Effector memory CD4-positive, alpha-beta T cell (primary cell): Measurements from ENCODE around the gene CCDC24.
A peak's percentile ranks its signal among the peaks of the same experiment; 100 is the strongest.

Experiments used
- DNase-seq, 3 donors: peaks; one replicate each; pipeline ENCODE4 v3.0.0-alpha.2; 2020
- H3K27ac ChIP-seq: 2 replicates; pipeline ENCODE4 v1.7.0; 2013; ENCODE audit warnings: mild to moderate bottlenecking, low read length, moderate library complexity; ENCODE audit not compliant: insufficient read depth, poor library complexity, severe bottlenecking
- H3K27me3 ChIP-seq: replicated peaks from 2 replicates; pipeline ENCODE4 v1.7.0; 2013; ENCODE audit warnings: mild to moderate bottlenecking, low read length; ENCODE audit not compliant: insufficient read depth, control insufficient read depth, poor library complexity, severe bottlenecking
- H3K36me3 ChIP-seq: 2 replicates; pipeline ENCODE4 v1.7.0; 2013; ENCODE audit warnings: mild to moderate bottlenecking, low read length, moderate library complexity; ENCODE audit not compliant: control insufficient read depth, insufficient read depth
- H3K4me1 ChIP-seq: 2 replicates; pipeline ENCODE4 v1.7.0; 2013; ENCODE audit warnings: low read length, mild to moderate bottlenecking; ENCODE audit not compliant: control insufficient read depth, insufficient read depth, poor library complexity, severe bottlenecking
- H3K4me3 ChIP-seq: 2 replicates; pipeline ENCODE4 v1.7.0; 2013; ENCODE audit warnings: low read length, low read depth, mild to moderate bottlenecking; ENCODE audit not compliant: insufficient read depth, poor library complexity, severe bottlenecking
- H3K9me3 ChIP-seq: 2 replicates; pipeline ENCODE4 v1.7.0; 2013; ENCODE audit warnings: mild to moderate bottlenecking, low read length, moderate library complexity; ENCODE audit not compliant: control insufficient read depth

The CCDC24 gene

GRCh38 chr1:44021156-44021555, 29.8 kb downstream of the CCDC24 start:
- no peaks in the 10 kb centered on the region for H3K27me3 ChIP-seq
- DNase-seq = no peak
- no peak overlapping the region for H3K4me3 ChIP-seq
- no peak overlapping the region for H3K27ac ChIP-seq
- H3K9me3 ChIP-seq = no peaks in the 10 kb centered on the region
- H3K36me3 ChIP-seq = no peaks in the 10 kb centered on the region
- H3K4me1 ChIP-seq = no peaks in the 10 kb centered on the region

DNA sequence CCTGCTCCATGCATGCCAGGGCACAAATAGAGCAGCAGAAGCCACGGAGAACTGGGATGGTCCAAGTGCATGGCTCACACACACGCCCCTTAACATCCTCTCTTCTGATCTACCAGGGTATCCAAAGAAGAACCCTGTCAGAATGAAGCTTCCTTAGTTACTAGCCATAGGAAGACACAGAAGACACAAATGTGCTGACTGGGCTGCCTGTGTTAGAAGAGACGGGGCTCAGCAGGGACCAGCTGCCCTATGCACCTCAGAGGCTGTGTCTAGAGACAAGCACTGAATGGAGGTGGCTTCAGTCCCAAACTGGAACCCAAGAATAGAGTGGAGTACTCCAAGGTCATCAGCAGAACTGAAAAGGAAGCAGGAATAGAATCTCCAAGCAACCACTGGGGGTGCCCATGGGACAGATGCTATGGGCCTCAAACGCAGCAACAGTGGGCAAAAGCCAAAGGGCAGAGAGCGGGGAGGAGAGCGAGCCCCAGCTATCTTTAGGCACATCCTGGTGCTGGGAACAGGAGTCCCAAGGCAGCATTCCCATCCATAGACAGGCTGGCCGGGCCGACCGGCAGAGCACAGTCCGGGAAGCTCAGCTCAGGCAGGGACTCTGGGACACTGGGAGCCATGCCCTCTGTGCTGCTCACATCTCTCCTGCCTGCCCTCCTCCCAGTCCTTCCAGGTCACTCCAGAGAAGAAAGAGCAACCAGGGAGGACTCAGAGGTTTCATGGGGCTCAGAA, 30.4 kb downstream of the CCDC24 start:
- DNase-seq = no peak
- Histone ChIP-seq H3K36me3 (no peaks in the 10 kb centered on the region), H3K27ac (no peak overlapping the region), H3K4me3 (no peak overlapping the region), H3K9me3 (no peaks in the 10 kb centered on the region), H3K27me3 (no peaks in the 10 kb centered on the region), H3K4me1 (no peaks in the 10 kb centered on the region)

GRCh38 chr1:44024031-44024902, 32.9 kb downstream of the CCDC24 start:
- H3K4me1 ChIP-seq = peaks cover 3% of the 10 kb centered on the region
- DNase-seq = no peak
- H3K36me3 ChIP-seq = no peaks in the 10 kb centered on the region

GRCh38 chr1:44024903-44025525, 33.6 kb downstream of the CCDC24 start:
- no peak overlapping the region for H3K27ac ChIP-seq
- no peaks in the 10 kb centered on the region for H3K27me3 ChIP-seq
- no peak for DNase-seq

More at GRCh38 chr1:44024031-44024902, 32.9 kb downstream of the CCDC24 start:
- Histone ChIP-seq H3K27ac (no peak overlapping the region), H3K4me3 (no peak overlapping the region), H3K9me3 (no peaks in the 10 kb centered on the region), H3K27me3 (no peaks in the 10 kb centered on the region)

GRCh38 chr1:44025816-44026215, 34.4 kb downstream of the CCDC24 start:
- Histone ChIP-seq H3K27ac (no peak overlapping the region), H3K36me3 (no peaks in the 10 kb centered on the region), H3K9me3 (no peaks in the 10 kb centered on the region), H3K27me3 (no peaks in the 10 kb centered on the region), H3K4me3 (no peak overlapping the region), H3K4me1 (peaks cover 7% of the 10 kb centered on the region)
- DNase-seq = no peak

More at GRCh38 chr1:44024903-44025525, 33.6 kb downstream of the CCDC24 start:
- Histone ChIP-seq H3K9me3 (no peaks in the 10 kb centered on the region), H3K4me3 (no peak overlapping the region), H3K36me3 (no peaks in the 10 kb centered on the region), H3K4me1 (peaks cover 7% of the 10 kb centered on the region)

DNA sequence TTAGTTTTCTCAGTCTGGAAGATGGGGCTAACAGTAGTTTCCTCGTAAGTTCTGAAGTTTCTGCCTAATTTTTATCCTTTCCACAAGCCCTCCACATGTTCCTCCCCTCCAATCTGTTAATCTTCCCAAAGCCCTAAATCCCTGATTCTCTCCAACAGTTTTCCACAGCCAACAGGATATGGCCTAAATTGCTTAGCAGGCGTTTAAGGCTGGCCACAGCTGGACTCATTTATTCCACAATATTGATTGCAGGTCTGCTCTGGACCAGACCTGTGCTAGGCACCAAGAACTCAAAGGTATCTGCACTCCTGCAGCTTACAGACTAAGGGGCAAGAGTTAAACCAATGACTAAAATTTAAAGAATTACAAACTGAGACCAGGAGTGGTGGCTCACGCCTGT, 35.9 kb downstream of the CCDC24 start:
- Histone ChIP-seq H3K27ac (no peak overlapping the region), H3K27me3 (no peaks in the 10 kb centered on the region), H3K4me3 (no peak overlapping the region), H3K9me3 (no peaks in the 10 kb centered on the region), H3K36me3 (no peaks in the 10 kb centered on the region), H3K4me1 (peaks cover 13% of the 10 kb centered on the region)
- no peak for DNase-seq

DNA sequence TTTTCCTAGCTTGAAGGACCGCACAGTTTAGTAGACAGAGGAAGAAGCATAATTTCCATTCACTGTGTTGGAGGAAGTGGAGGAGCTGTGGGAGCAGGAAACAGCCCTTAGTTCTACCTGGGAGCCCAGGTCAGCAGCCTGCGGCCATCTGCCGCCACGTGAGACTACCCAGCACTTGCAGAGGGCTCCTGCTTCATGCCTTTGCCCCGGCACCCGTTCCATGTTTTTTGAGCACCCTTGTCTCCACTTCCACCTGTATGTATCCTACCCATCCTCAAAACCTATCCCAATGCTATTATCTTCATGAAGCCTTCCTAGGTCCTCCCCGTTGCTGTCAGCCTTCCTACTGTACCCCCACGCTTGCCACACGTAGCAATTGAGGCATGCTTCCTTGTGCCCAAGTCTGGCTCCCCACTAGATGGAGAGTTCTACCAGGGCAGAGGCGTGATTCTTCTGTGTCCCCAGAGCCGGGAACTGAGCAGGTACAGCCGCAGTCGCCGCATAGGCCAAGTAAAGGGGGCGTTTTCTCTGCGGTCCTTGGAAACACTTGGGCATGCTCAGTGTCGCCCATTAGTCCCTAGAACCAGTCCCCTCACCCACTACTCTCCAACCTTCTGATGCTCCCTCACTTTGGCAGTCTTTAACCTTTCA, 38.0 kb downstream of the CCDC24 start:
- Histone ChIP-seq H3K9me3 (no peaks in the 10 kb centered on the region), H3K4me3 (peak overlapping the region; percentile 84), H3K4me1 (peaks cover 13% of the 10 kb centered on the region), H3K27me3 (no peaks in the 10 kb centered on the region), H3K27ac (peak overlapping the region; percentile 85), H3K36me3 (no peaks in the 10 kb centered on the region)
- DNase-seq = peak in 1 of 3 donors; percentile 8

DNA sequence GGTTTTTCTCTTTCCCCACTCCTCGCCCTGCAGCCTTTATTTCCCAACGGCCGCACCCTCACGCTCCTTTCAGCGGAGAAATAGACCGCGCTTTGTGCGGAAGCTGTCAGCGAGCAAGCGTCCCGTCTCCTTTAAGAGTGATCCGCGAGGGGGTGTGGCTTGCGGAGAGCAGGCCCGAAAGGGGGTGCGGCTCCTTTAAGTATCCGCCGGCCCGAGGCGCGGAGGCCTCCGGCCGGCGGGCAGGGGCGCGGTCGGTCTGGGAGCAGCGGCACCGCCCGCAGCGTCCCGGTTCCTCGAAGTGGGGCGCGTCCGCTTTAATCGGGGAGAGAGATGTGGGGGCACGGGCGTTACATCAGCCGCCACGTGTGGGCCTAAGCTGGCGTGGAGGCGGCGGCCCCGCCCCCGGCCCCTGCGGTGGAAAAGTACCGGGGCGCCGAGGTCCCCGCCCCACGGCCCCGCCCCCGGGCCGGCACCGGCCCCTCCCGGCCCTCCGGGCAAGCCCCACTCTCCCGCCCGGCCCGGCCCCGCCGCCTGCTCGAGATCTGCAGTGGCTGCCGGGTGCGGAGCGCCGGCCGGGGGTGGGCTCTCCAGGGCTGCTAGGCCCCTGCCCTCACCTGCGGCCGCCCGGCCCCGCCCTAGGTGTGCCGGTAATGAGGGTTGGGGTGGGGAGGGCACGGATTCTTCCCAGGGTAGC, 38.7 kb downstream of the CCDC24 start:
- no peaks in the 10 kb centered on the region for H3K9me3 ChIP-seq
- H3K27me3 ChIP-seq = no peaks in the 10 kb centered on the region
- peak; percentile 71 to 79 (median 73) for DNase-seq
- H3K4me1 ChIP-seq = peaks cover 13% of the 10 kb centered on the region
- H3K36me3 ChIP-seq = no peaks in the 10 kb centered on the region
- H3K27ac ChIP-seq = peak overlapping the region; percentile 85
- H3K4me3 ChIP-seq = peak overlapping the region; percentile 84

GRCh38 chr1:44030605-44031251, 39.3 kb downstream of the CCDC24 start:
- Histone ChIP-seq H3K27me3 (no peaks in the 10 kb centered on the region), H3K4me3 (peak overlapping the region; percentile 84), H3K9me3 (no peaks in the 10 kb centered on the region), H3K36me3 (no peaks in the 10 kb centered on the region), H3K27ac (peak overlapping the region; percentile 85), H3K4me1 (peaks cover 13% of the 10 kb centered on the region)
- DNase-seq = peak; percentile 43 to 58 (median 54)
